Glomerular visceral epithelial cell (primary cell): ENCODE data around the gene EFL1.
"Not testable (repeated sequence)": the region's sequence is repeated elsewhere in the genome, so short reads cannot be mapped to it uniquely, and the experiment has no call there.

Experiments
- DNase-seq: peaks from one replicate; pipeline ENCODE4 v3.0.0-alpha.2; 2016; ENCODE audit errors: extremely low spot score

Gene EFL1

GRCh38 chr15:82262422-82263026 lies at the start of gene EFL1, which contains the start of gene SAXO2:
EFL1 (minus strand) TSS chr15:82262734; CDS start chr15:82261778, 956 bp downstream.
SAXO2 (plus strand) TSS chr15:82262818; CDS start chr15:82262880, 62 bp downstream.
- peak; percentile 89 for DNase-seq

GRCh38 chr15:82311321-82311720 lies 48.8 kb upstream of the EFL1 start:
- DNase-seq = not testable (repeated sequence)

- DNase-seq = no peak
Measured at GRCh38 chr15:82309802-82310201, 47.3 kb upstream of the EFL1 start.

DNA sequence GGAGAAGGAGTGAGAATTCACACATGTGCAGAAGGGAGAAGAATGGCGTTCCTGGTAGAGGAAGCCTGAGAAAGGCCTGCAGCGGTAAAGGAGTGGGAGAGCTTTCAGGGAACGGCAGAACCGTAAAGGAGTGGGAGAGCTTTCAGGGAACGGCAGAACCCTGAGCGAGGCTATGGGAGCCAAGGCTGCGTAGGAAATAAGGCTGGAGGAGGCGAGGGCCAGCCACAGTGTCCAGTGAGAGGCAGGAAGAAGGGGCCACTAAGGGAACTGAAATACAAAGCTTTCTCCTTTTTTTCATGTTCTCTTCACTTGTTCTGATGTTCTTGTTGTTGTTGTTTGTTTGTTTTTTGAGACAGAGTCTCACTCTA lies 45.2 kb upstream of the EFL1 start:
- no peak for DNase-seq

DNA sequence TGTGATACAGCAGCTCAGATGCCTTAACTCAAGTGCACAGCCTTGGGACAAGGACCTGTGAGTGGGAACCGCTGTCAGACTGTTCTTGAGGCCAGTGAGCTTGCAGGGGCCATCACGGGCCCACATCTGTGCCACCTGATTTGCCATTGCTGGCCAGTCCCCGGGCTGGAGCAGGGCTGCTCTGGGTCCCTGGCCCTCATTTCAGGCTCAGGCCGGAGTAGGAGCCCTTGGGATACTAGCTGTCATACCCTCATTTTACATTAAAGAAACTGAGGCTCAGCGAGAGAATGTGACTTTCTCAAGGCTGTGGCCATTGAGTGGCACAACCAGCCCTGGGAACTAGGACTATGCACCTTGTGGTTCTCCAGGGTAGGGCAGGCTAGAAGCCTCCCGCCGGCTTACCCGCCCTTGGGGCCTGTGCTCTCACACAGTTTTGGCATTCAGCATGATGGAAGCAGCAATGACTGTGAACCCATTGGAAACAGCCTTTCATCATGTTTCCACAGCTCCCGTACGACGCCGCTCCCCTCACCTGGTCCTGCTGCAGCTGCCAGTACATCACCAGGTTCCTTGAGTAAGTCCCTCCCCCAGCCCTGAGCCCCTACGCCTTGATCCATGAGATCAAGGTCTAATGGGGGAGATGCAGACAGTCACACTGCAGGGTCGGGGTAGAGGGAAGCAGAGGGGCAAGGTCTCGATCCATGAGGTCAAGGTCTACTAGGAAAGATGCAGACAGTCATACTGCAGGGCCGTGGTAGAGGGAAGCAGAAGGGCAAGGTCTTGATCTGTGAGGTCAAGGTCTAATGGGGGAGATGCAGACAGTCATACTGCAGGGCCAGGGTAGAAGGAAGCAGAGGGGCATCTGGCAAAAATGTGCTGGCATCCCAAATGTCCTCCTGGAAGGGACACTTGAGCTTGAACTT lies 44.5 kb upstream of the EFL1 start:
- DNase-seq = no peak

DNA sequence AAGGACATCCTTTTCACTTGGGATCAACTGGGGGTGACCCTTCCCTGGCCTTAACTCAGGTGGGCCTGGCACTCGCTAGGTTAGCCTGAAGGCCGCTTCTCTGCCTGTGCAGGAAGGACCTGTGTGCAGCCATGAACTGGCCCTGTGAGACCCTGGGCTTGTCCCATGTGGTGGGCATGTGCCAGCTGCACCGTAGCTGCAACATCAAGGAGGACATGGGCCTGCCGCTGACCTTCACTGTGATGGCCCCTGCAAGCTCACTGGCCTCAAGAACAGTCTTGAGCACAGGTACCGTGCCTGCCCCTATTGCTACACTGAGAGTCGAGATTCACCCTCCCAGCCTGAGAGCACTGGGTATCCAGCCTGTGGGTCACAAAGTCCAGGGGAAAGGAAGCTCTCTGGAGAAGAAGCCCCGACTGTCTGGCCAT lies 43.1 kb upstream of the EFL1 start:
- DNase-seq = no peak

- DNase-seq = no peak
Measured at GRCh38 chr15:82304778-82305090, 42.2 kb upstream of the EFL1 start.

GRCh38 chr15:82303956-82304777 lies 41.6 kb upstream of the EFL1 start:
- no peak for DNase-seq

DNA sequence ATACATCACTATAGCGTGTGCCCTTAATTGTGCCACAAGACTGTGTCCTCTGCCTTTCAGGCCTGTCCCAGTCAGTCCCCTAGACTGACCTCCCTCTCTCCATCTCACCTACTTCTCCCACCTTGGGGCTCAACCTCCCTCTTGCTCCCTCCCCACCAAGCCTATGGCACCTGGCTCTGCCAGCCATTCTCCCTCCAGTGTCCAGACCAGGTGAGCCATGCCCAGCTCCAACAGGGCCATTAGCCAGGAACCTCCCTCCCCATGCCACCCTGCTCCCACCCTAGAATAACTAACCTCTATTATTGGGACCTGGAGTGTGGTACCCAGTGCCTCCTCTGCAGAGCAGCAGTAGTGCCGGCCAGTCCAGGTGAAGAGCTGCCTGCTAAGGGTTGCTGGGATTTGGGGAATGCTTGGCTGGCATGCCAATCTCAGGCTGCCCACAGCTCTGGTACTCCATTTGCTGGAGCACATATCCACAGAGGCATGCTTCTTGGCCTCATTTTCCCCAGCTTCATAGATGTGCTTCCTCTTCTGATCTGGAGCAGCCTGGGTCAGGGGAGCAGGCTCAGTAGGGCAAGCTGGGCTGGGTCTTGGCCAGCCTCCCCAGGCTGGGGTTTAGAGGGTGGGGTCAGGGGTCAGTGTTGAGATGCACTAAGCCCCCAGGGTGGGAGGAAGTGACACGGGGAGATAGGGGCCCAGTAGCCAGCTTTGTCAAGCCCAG lies 38.9 kb upstream of the EFL1 start:
- no peak for DNase-seq

DNA sequence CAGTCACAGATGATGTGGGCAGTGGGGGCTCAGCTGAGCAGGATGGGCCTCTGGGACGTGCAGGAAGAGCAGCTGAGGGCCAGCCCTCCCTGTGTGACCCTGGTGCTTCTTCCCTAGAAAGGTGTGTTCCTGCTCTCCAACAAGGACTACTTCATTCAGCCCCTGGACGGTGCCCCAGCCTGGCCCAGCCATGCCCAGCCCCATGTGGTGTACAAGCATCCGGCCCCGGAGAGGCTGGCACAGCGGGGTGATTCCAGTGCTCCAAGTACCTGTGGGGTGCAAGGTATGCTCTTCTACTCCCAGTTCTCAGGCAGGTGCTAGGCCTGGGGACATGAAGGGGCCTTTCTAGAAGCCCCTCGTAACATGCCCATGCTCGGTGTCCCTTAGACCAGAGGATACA lies 38.3 kb upstream of the EFL1 start:
- DNase-seq = no peak

GRCh38 chr15:82300326-82300725 lies 37.8 kb upstream of the EFL1 start:
- not testable (repeated sequence) for DNase-seq

DNA sequence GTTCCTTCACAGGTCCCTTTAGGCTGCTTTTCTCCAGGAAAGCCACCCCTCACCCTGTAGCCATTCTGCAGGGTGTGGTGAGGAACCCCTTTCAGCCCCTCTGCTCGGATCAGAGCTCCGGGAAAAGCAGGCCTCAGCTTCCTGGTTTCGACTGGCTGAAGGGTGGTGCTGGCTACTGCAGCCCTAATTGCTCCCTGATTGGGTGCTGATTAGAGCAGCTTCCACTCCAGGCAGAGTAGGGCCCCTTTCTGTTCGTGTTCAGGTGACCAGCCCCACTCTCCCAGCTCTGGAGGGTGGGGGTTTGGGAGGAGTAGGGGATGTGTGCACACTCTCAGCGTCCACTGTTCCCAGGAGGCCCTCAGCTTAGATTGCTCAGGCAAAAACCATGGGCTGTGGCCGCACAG lies 37.0 kb upstream of the EFL1 start:
- DNase-seq = not testable (repeated sequence)

GRCh38 chr15:82298520-82298919 lies 36.0 kb upstream of the EFL1 start:
- DNase-seq = no peak

- DNase-seq = no peak
Measured at GRCh38 chr15:82298032-82298431, 35.5 kb upstream of the EFL1 start.

GRCh38 chr15:82297546-82297945 lies 35.0 kb upstream of the EFL1 start:
- no peak for DNase-seq

GRCh38 chr15:82294061-82294690 lies 31.6 kb upstream of the EFL1 start:
- DNase-seq = no peak

DNA sequence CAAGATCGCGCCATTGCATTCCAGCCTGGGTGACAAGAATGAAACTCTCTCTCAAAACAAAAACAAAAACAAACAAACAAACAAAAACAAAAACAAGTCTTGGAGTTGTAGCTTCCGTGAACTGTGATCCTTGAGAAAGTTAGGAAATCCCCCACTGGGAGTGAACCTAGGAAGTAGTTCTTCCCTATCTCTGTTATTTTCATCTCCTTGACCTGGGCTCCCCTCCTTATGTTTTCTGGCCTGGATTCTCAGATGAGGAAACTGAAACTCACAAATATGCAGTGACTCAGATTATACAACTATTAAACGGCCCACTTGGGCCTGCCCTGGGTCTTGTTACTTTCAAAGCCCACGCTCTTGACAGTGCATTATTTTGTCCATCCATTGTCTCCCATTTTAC lies 29.7 kb upstream of the EFL1 start:
- DNase-seq = no peak

DNA sequence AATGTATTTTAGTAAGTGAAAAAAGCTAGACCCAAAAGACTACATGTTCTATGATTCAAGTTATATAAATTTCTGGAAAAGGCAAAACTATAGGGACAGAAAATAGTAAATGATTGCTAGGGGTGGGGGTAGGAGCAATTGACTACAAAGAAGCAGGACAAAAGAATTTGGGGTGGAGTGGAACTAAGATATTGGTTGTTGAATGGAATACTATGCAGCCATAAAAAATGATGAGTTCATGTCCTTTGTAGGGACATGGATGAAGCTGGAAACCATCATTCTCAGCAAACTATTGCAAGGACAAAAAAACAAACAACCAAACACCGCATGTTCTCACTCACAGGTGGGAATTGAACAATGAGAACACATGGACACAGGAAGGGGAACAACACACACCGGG lies 25.7 kb upstream of the EFL1 start:
- DNase-seq = not testable (repeated sequence)

- not testable (repeated sequence) for DNase-seq
Measured at GRCh38 chr15:82286475-82286874, 23.9 kb upstream of the EFL1 start.

GRCh38 chr15:82284381-82284780 lies 21.8 kb upstream of the EFL1 start:
- not testable (repeated sequence) for DNase-seq

- DNase-seq = not testable (repeated sequence)
Measured at GRCh38 chr15:82282386-82282785, 19.9 kb upstream of the EFL1 start.
